HepG2 (cell line): ENCODE data around the gene PDE2A. TPM values are rescaled to one million over a fixed set of nuclear protein-coding genes. Genes with fewer than 3 reads are reported as not detected.
A peak's percentile ranks its signal among the peaks of the same experiment; 100 is the strongest.

ENCODE experiments used
- ATAC-seq: fragments of 200-7000 bp; cut with Tn5 transposase; 3 replicates; pipeline ENCODE4 v1.9.1; 2020; ENCODE audit warnings: mild to moderate bottlenecking, moderate library complexity
- BruUV-seq: library from RNA; stranded (reverse); fragments of 400-500 nt; replicated peaks from 2 replicates; lab custom pipeline; 2021; lab: Mats Ljungman, UMichigan
- CTCF ChIA-PET: fragments of 300-600 bp; formaldehyde crosslinking; extraction: SDS; loops from one replicate; lab custom pipeline; 2021; ENCODE audit warnings: low total read pairs, inconsistent platforms, low intra/inter-chr PET ratio; lab: Yijun Ruan, JAX
- POLR2A ChIA-PET: fragments of 350-600 bp; sonication (Branson Sonifier 250); formaldehyde crosslinking; loops from one replicate; lab custom pipeline; 2020; ENCODE audit warnings: antibody characterized with exemption, inconsistent platforms; lab: Yijun Ruan, JAX
- DNase-seq: peaks from one replicate; pipeline ENCODE4 v3.0.0-alpha.2; 2015; ENCODE audit warnings: low spot score
- FAIRE-seq: peaks from 3 replicates; lab custom pipeline; 2011; peaks lifted over from hg19 to GRCh38; lab: Jason Lieb, UNC
- H2AFZ ChIP-seq: one replicate; pipeline ENCODE4 v1.6.1; 2011; ENCODE audit warnings: low read length, inconsistent platforms
- H3K27ac ChIP-seq: fragments of 300-600 bp; 3 replicates; pipeline ENCODE4 v1.8.0; 2011; ENCODE audit warnings: mixed run types, mild to moderate bottlenecking, mixed read lengths, low read length, inconsistent platforms; ENCODE audit not compliant: insufficient read depth; ENCODE audit errors: extremely low read length
- H3K27me3 ChIP-seq, 2 experiments: fragments of 200-600 bp in 1 of 2; 2 replicates in 1 of 2; 3 replicates in 1 of 2; pipeline versions ENCODE4 v1.6.0 to v1.8.0; 2011; ENCODE audit warnings: low read length in 2 of 2, mild to moderate bottlenecking in 2 of 2, moderate library complexity in 2 of 2, inconsistent platforms in 1 of 2; ENCODE audit not compliant: insufficient read depth in 2 of 2, control insufficient read depth in 1 of 2
- H3K36me3 ChIP-seq, 2 experiments: fragments of 200-600 bp in 1 of 2; replicated peaks in 1 of 2; 2 replicates in 1 of 2; 3 replicates in 1 of 2; pipeline versions ENCODE4 v1.5.1 to v1.8.0; 2011; ENCODE audit warnings: low read length in 2 of 2, inconsistent platforms in 1 of 2; ENCODE audit not compliant: insufficient read depth in 2 of 2, control insufficient read depth in 1 of 2
- H3K4me1 ChIP-seq: 2 replicates; pipeline ENCODE4 v1.5.1; 2012; ENCODE audit warnings: low read length, inconsistent platforms; ENCODE audit not compliant: insufficient read depth
- H3K4me2 ChIP-seq: 2 replicates; pipeline ENCODE4 v1.6.0; 2011; ENCODE audit warnings: low read depth, low read length, inconsistent platforms
- H3K4me3 ChIP-seq, 3 experiments: fragments of 200-600 bp in 1 of 3; sonication (generic), shearing (Covaris generic) in 1 of 3; replicated peaks in 1 of 3; 2 replicates each; pipeline ENCODE4 v1.5.1; 2011 to 2016; ENCODE audit warnings: low read length in 3 of 3, inconsistent platforms in 2 of 3, low read depth in 2 of 3, mild to moderate bottlenecking in 2 of 3, control low read depth in 1 of 3, mixed read lengths in 1 of 3; ENCODE audit not compliant: insufficient read depth in 1 of 3
- H3K79me2 ChIP-seq: one replicate; pipeline ENCODE4 v1.6.1; 2011; ENCODE audit warnings: low read length, inconsistent platforms; ENCODE audit not compliant: insufficient read depth
- H3K9ac ChIP-seq: 2 replicates; pipeline ENCODE4 v1.6.0; 2011; ENCODE audit warnings: mild to moderate bottlenecking, low read depth, low read length, inconsistent platforms; ENCODE audit not compliant: insufficient read depth
- H3K9me3 ChIP-seq: 2 replicates; pipeline ENCODE4 v1.5.1; 2012; ENCODE audit warnings: mild to moderate bottlenecking, low read length
- H4K20me1 ChIP-seq: 2 replicates; pipeline ENCODE4 v1.6.0; 2011; ENCODE audit warnings: inconsistent platforms, mild to moderate bottlenecking, low read length, moderate library complexity; ENCODE audit not compliant: insufficient read depth
- AGO1 ChIP-seq: fragments of 200-400 bp; formaldehyde crosslinking; IDR thresholded peaks from 2 replicates; pipeline ENCODE4 v1.6.1; 2017; ENCODE audit warnings: mild to moderate bottlenecking, low read depth, low read length, moderate library complexity; ENCODE audit not compliant: poor library complexity, severe bottlenecking
- ZNF331 ChIP-seq: sonication (generic); formaldehyde crosslinking; IDR thresholded peaks from 2 replicates; pipeline ENCODE4 v1.4.0; 2020; ENCODE audit warnings: missing genetic modification reagents
- ZNF607 ChIP-seq: sonication (generic); formaldehyde crosslinking; IDR thresholded peaks from 2 replicates; pipeline ENCODE4 v1.5.1; 2020; ENCODE audit warnings: missing genetic modification reagents, mild to moderate bottlenecking, borderline replicate concordance
- ZNF766 ChIP-seq: sonication (generic); formaldehyde crosslinking; IDR thresholded peaks from 2 replicates; pipeline ENCODE4 v1.5.0; 2020; ENCODE audit warnings: missing genetic modification reagents, borderline replicate concordance
- WGBS: methylation state at CpG from one replicate; pipeline ENCODE4 v1.1.6; 2017; ENCODE audit warnings: low lambda C conversion rate; 5-methylcytosine and 5-hydroxymethylcytosine counted together
- in situ Hi-C: cut with HindIII; loops from 2 replicates; pipeline ENCODE4 v1.10.0; 2017; ENCODE audit warnings: low pct_unique_long_range_greater_than_20kb; ENCODE audit not compliant: extremely low pct_ligation_motif_present
- intact Hi-C: fragments of 100-400 bp; cut with micrococcal nuclease; formaldehyde crosslinking; loops from one replicate; pipeline ENCODE4 v1.10.0; 2022; ENCODE audit not compliant: unreplicated experiment
- polyA plus RNA-seq, 8 experiments: library from polyadenylated mRNA; depleted of rRNA in 3 of 8; stranded (reverse) in 7 of 8; unstranded in 1 of 8; fragments of >200 nt; fragmentation: Illumina TruSeq in 4 of 8; extraction: Trizol in 4 of 8; gene quantifications; 2 replicates each; pipeline versions ENCODE4 v1.2.1 to v1.2.3, GENCODE V29; 2011 to 2016; ENCODE audit warnings: low read depth in 4 of 8, missing spikeins in 1 of 8, mixed read lengths in 1 of 8; ENCODE audit not compliant: insufficient read depth in 1 of 8
- total RNA-seq, 5 experiments: library from RNA; depleted of rRNA; stranded (reverse); fragments of >200 nt; fragmentation: Illumina TruSeq; extraction: Trizol; gene quantifications; 2 replicates each; pipeline ENCODE4 v1.2.3, GENCODE V29; 2016; ENCODE audit warnings: low read depth in 1 of 5
- TF ChIP-seq, protein P1 (sequence below): sonication (generic); formaldehyde crosslinking; IDR thresholded peaks from 2 replicates; pipeline ENCODE4 v1.4.0; 2020; ENCODE audit warnings: missing genetic modification reagents, borderline replicate concordance
- TF ChIP-seq, protein P2 (sequence below): sonication (generic); formaldehyde crosslinking; IDR thresholded peaks from 2 replicates; pipeline ENCODE4 v1.5.1; 2020; ENCODE audit warnings: mild to moderate bottlenecking, missing genetic modification reagents, moderate library complexity
- TF ChIP-seq, protein P3 (sequence below): sonication (generic); formaldehyde crosslinking; IDR thresholded peaks from 2 replicates; pipeline ENCODE4 v1.4.0; 2020; ENCODE audit warnings: low read depth, mild to moderate bottlenecking, missing genetic modification reagents
- TF ChIP-seq, protein P4 (sequence below): sonication (generic); formaldehyde crosslinking; IDR thresholded peaks from 2 replicates; pipeline ENCODE4 v1.4.0; 2020; ENCODE audit warnings: missing genetic modification reagents
- TF ChIP-seq, protein P5 (sequence below): sonication (generic); formaldehyde crosslinking; IDR thresholded peaks from 2 replicates; pipeline ENCODE4 v1.4.0; 2020; ENCODE audit warnings: missing genetic modification reagents

PDE2A gene
- total and polyA plus RNA-seq, 2 of the 13 experiments (the other 11 are each of a cell fraction or from before 2014, with no cell fraction given) = 3.1 TPM; not detected in 1

DNA sequence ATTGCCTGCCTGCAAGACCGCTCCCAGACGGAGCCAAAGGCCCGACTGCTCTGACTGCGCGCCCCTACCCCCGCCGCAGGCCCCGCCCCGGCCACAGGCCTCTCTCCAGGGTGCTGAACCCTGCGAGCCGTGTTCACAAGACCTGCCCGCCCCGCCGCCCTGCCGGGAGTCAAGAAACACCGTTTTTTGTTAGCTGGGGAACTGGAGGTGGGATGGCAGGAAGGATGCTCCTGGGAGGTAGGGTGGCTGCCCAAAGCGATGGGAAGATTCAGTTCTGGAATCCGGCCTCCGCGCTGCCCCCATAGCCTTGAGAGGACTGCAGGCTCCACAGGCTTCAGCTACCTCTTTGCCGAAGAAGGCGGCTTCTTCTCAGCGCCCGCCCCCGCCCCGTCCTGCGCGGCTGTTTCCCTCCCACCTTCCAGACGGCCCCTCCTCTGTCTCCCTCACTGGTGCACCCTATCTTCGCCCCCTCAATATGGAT lies 2.7 kb upstream of the PDE2A start:
- Histone ChIP-seq H3K27ac (no peak overlapping the region), H3K9me3 (no peaks in the 10 kb centered on the region), H3K4me1 (no peaks in the 10 kb centered on the region), H2AFZ (no peak overlapping the region), H3K36me3 (no peaks in the 10 kb centered on the region), H3K9ac (no peak overlapping the region), H4K20me1 (peaks cover 12% of the 10 kb centered on the region; the same call in 1 of the 2 replicates), H3K4me3 (no peak overlapping the region), H3K4me2 (no peak overlapping the region), H3K79me2 (no peaks in the 10 kb centered on the region), H3K27me3 (peaks cover 2 to 38% of the 10 kb centered on the region in 2 experiments; a peak in 3 of 5 replicates)
- POLR2A ChIA-PET = no interaction called here
- FAIRE-seq = no peak
- no TSS peak for BruUV-seq
- WGBS = 23% methylated on average over 30 of the region's 30 CpGs
- peak; percentile 15 for DNase-seq
- ATAC-seq = peak; percentile 57
- CTCF ChIA-PET = no interaction called here
- intact Hi-C loops (no loop called here), in situ Hi-C loops (no loop called here)
- TF ChIP-seq, protein P1, sequence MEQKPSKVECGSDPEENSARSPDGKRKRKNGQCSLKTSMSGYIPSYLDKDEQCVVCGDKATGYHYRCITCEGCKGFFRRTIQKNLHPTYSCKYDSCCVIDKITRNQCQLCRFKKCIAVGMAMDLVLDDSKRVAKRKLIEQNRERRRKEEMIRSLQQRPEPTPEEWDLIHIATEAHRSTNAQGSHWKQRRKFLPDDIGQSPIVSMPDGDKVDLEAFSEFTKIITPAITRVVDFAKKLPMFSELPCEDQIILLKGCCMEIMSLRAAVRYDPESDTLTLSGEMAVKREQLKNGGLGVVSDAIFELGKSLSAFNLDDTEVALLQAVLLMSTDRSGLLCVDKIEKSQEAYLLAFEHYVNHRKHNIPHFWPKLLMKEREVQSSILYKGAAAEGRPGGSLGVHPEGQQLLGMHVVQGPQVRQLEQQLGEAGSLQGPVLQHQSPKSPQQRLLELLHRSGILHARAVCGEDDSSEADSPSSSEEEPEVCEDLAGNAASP (CRISPR knock-in tag) = 0 out of 2 replicates have a peak, but pooled peaks have one; percentile 50
- TF ChIP-seq, protein P2, sequence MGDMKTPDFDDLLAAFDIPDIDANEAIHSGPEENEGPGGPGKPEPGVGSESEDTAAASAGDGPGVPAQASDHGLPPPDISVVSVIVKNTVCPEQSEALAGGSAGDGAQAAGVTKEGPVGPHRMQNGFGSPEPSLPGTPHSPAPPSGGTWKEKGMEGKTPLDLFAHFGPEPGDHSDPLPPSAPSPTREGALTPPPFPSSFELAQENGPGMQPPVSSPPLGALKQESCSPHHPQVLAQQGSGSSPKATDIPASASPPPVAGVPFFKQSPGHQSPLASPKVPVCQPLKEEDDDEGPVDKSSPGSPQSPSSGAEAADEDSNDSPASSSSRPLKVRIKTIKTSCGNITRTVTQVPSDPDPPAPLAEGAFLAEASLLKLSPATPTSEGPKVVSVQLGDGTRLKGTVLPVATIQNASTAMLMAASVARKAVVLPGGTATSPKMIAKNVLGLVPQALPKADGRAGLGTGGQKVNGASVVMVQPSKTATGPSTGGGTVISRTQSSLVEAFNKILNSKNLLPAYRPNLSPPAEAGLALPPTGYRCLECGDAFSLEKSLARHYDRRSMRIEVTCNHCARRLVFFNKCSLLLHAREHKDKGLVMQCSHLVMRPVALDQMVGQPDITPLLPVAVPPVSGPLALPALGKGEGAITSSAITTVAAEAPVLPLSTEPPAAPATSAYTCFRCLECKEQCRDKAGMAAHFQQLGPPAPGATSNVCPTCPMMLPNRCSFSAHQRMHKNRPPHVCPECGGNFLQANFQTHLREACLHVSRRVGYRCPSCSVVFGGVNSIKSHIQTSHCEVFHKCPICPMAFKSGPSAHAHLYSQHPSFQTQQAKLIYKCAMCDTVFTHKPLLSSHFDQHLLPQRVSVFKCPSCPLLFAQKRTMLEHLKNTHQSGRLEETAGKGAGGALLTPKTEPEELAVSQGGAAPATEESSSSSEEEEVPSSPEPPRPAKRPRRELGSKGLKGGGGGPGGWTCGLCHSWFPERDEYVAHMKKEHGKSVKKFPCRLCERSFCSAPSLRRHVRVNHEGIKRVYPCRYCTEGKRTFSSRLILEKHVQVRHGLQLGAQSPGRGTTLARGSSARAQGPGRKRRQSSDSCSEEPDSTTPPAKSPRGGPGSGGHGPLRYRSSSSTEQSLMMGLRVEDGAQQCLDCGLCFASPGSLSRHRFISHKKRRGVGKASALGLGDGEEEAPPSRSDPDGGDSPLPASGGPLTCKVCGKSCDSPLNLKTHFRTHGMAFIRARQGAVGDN = peak; percentile 43
- peak; percentile 80 for TF ChIP-seq AGO1
- TF ChIP-seq, protein P3, sequence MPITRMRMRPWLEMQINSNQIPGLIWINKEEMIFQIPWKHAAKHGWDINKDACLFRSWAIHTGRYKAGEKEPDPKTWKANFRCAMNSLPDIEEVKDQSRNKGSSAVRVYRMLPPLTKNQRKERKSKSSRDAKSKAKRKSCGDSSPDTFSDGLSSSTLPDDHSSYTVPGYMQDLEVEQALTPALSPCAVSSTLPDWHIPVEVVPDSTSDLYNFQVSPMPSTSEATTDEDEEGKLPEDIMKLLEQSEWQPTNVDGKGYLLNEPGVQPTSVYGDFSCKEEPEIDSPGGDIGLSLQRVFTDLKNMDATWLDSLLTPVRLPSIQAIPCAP (CRISPR knock-in tag) = no peak
- 0 out of 2 replicates have a peak, but pooled peaks have one; percentile 51 for TF ChIP-seq ZNF766 (CRISPR knock-in tag)
- TF ChIP-seq ZNF607 (CRISPR knock-in tag) = 0 out of 2 replicates have a peak, but pooled peaks have one; percentile 36
- TF ChIP-seq, protein P4, sequence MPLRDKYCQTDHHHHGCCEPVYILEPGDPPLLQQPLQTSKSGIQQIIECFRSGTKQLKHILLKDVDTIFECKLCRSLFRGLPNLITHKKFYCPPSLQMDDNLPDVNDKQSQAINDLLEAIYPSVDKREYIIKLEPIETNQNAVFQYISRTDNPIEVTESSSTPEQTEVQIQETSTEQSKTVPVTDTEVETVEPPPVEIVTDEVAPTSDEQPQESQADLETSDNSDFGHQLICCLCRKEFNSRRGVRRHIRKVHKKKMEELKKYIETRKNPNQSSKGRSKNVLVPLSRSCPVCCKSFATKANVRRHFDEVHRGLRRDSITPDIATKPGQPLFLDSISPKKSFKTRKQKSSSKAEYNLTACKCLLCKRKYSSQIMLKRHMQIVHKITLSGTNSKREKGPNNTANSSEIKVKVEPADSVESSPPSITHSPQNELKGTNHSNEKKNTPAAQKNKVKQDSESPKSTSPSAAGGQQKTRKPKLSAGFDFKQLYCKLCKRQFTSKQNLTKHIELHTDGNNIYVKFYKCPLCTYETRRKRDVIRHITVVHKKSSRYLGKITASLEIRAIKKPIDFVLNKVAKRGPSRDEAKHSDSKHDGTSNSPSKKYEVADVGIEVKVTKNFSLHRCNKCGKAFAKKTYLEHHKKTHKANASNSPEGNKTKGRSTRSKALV (CRISPR knock-in tag) = no peak
- TF ChIP-seq ZNF331 (CRISPR knock-in tag) = peak; percentile 41; the same call in 1 of the 2 replicates
- TF ChIP-seq, protein P5, sequence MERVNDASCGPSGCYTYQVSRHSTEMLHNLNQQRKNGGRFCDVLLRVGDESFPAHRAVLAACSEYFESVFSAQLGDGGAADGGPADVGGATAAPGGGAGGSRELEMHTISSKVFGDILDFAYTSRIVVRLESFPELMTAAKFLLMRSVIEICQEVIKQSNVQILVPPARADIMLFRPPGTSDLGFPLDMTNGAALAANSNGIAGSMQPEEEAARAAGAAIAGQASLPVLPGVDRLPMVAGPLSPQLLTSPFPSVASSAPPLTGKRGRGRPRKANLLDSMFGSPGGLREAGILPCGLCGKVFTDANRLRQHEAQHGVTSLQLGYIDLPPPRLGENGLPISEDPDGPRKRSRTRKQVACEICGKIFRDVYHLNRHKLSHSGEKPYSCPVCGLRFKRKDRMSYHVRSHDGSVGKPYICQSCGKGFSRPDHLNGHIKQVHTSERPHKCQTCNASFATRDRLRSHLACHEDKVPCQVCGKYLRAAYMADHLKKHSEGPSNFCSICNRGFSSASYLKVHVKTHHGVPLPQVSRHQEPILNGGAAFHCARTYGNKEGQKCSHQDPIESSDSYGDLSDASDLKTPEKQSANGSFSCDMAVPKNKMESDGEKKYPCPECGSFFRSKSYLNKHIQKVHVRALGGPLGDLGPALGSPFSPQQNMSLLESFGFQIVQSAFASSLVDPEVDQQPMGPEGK (CRISPR knock-in tag) = peak; percentile 38; the same call in 1 of the 2 replicates
